ENCODE measurements around the gene PRPF39.

DNA sequence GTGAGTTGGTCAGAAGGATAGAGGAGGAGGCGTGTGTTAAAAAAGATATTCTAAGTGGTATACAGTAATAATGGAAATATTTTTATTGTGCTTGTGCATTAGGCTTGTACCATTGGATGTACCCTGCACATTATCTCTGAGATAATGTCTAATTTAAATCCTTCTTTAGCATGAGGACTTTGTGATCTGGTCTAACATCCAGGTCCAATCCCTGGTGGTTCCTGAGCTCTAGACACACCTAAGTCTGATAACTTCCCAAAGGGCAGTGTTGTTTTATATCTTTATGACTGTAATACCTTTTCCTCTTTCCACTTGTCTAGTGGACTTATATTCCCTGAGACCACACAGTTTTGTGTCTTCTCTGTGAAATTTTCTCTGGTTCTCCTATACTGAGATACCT lies 20.6 kb downstream of the PRPF39 start:
- TF ChIP-seq, protein P1, sequence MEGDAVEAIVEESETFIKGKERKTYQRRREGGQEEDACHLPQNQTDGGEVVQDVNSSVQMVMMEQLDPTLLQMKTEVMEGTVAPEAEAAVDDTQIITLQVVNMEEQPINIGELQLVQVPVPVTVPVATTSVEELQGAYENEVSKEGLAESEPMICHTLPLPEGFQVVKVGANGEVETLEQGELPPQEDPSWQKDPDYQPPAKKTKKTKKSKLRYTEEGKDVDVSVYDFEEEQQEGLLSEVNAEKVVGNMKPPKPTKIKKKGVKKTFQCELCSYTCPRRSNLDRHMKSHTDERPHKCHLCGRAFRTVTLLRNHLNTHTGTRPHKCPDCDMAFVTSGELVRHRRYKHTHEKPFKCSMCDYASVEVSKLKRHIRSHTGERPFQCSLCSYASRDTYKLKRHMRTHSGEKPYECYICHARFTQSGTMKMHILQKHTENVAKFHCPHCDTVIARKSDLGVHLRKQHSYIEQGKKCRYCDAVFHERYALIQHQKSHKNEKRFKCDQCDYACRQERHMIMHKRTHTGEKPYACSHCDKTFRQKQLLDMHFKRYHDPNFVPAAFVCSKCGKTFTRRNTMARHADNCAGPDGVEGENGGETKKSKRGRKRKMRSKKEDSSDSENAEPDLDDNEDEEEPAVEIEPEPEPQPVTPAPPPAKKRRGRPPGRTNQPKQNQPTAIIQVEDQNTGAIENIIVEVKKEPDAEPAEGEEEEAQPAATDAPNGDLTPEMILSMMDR (IDR thresholded peaks at IDR 0.05), result no peak
- TF ChIP-seq GATA2 (CRISPR knock-in tag; IDR thresholded peaks at IDR 0.05), result no peak
- no peak for TF ChIP-seq TAF1 (IDR thresholded peaks at IDR 0.05; ENCODE audit: borderline replicate concordance, low read depth, low read length)
- TF ChIP-seq POLR2AphosphoS5 (IDR thresholded peaks at IDR 0.05; ENCODE audit: low read depth, low read length), result no peak
- TF ChIP-seq JUND (IDR thresholded peaks at IDR 0.05), result no peak
- TF ChIP-seq EZH2phosphoT487 (IDR thresholded peaks at IDR 0.05; ENCODE audit: borderline replicate concordance, low read depth), result no peak
- TF ChIP-seq, protein P2, sequence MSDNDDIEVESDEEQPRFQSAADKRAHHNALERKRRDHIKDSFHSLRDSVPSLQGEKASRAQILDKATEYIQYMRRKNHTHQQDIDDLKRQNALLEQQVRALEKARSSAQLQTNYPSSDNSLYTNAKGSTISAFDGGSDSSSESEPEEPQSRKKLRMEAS (IDR thresholded peaks at IDR 0.05; ENCODE audit: low read depth), result no peak
- TF ChIP-seq NFIC (IDR thresholded peaks at IDR 0.05; ENCODE audit: borderline replicate concordance), result no peak
- no peak for TF ChIP-seq MXI1 (IDR thresholded peaks at IDR 0.05; ENCODE audit: low read depth, low read length)
